Measurements from ENCODE around the gene RGS5. TPM values are rescaled to one million over a fixed set of nuclear protein-coding genes. Genes with fewer than 3 reads are reported as not detected.

Gene RGS5
- total and polyA plus RNA-seq, 2 donors from 2014 or later = 60.5 to 359 TPM

GRCh38 chr1:163178628-163179027 is 24.1 kb downstream of the RGS5 start:
- DNase-seq (no peak), FAIRE-seq (no peak)
- intact Hi-C loops (cut with DNase I) = loop anchor here (10.0 kb wide), 1 partner anchor 294 kb away; no protein-coding TSS in a partner anchor
- H3K9me3 ChIP-seq (ENCODE audit: control insufficient read depth in 2 of 3, insufficient read depth in 1 of 3, low read length in 3 of 3) = no peaks in the 10 kb centered on the region
- no peak overlapping the region for H3K4me3 ChIP-seq (ENCODE audit: low read length in 3 of 3)
- no peak overlapping the region for H3K9ac ChIP-seq (ENCODE audit: low read length in 3 of 3)
- no peaks in the 10 kb centered on the region for H3K4me1 ChIP-seq (ENCODE audit: control insufficient read depth in 2 of 3, insufficient read depth in 2 of 3, low read depth in 1 of 3, low read length in 3 of 3)
- TF ChIP-seq CTCF (IDR thresholded peaks at IDR 0.05; ENCODE audit: borderline replicate concordance, extremely low read depth, insufficient read depth) = no peak
- no peaks in the 10 kb centered on the region for H3K27me3 ChIP-seq (ENCODE audit: control insufficient read depth, insufficient read depth, low read length)
- H3K27ac ChIP-seq (ENCODE audit: low read depth in 2 of 2, low read length in 2 of 2) = no peak overlapping the region
- H3K36me3 ChIP-seq (ENCODE audit: control insufficient read depth in 2 of 3, insufficient read depth in 3 of 3, low read length in 3 of 3) = no peaks in the 10 kb centered on the region

GRCh38 chr1:163176797-163177196 is 25.9 kb downstream of the RGS5 start:
- Histone ChIP-seq H3K36me3 (ENCODE audit: control insufficient read depth in 2 of 3, insufficient read depth in 3 of 3, low read length in 3 of 3) (no peaks in the 10 kb centered on the region), H3K4me1 (ENCODE audit: control insufficient read depth in 2 of 3, insufficient read depth in 2 of 3, low read depth in 1 of 3, low read length in 3 of 3) (peaks cover 0 to 3% (median 0%) of the 10 kb centered on the region in 3 donors), H3K9ac (ENCODE audit: low read length in 3 of 3) (no peak overlapping the region), H3K27me3 (ENCODE audit: control insufficient read depth, insufficient read depth, low read length) (no peaks in the 10 kb centered on the region), H3K9me3 (ENCODE audit: control insufficient read depth in 2 of 3, insufficient read depth in 1 of 3, low read length in 3 of 3) (no peaks in the 10 kb centered on the region), H3K27ac (ENCODE audit: low read depth in 2 of 2, low read length in 2 of 2) (no peak overlapping the region), H3K4me3 (ENCODE audit: low read length in 3 of 3) (no peak overlapping the region)
- FAIRE-seq = no peak
- no peak for TF ChIP-seq CTCF (IDR thresholded peaks at IDR 0.05; ENCODE audit: borderline replicate concordance, extremely low read depth, insufficient read depth)
- no peak for DNase-seq
- intact Hi-C loops (cut with DNase I) = loop anchor here (10.0 kb wide), 1 partner anchor 292 kb away; no protein-coding TSS in a partner anchor

GRCh38 chr1:163174524-163175437 is 27.9 kb downstream of the RGS5 start:
- DNase-seq (peak; percentile 54 to 74 (median 69)), FAIRE-seq (no peak)
- H3K4me3 ChIP-seq (ENCODE audit: low read length in 3 of 3) = peak overlapping the region in 1 of 3 donors; percentile 7
- intact Hi-C loops (cut with DNase I) = loop anchor here (10.0 kb wide), 1 partner anchor 290 kb away; no protein-coding TSS in a partner anchor
- H3K9me3 ChIP-seq (ENCODE audit: control insufficient read depth in 2 of 3, insufficient read depth in 1 of 3, low read length in 3 of 3) = no peaks in the 10 kb centered on the region
- no peaks in the 10 kb centered on the region for H3K27me3 ChIP-seq (ENCODE audit: control insufficient read depth, insufficient read depth, low read length)
- TF ChIP-seq CTCF (IDR thresholded peaks at IDR 0.05; ENCODE audit: borderline replicate concordance, extremely low read depth, insufficient read depth) = peak; percentile 86
- H3K36me3 ChIP-seq (ENCODE audit: control insufficient read depth in 2 of 3, insufficient read depth in 3 of 3, low read length in 3 of 3) = no peaks in the 10 kb centered on the region
- H3K9ac ChIP-seq (ENCODE audit: low read length in 3 of 3) = no peak overlapping the region
- H3K27ac ChIP-seq (ENCODE audit: low read depth in 2 of 2, low read length in 2 of 2) = no peak overlapping the region
- H3K4me1 ChIP-seq (ENCODE audit: control insufficient read depth in 2 of 3, insufficient read depth in 2 of 3, low read depth in 1 of 3, low read length in 3 of 3) = peaks cover 0 to 3% (median 0%) of the 10 kb centered on the region in 3 donors
